Measurements from ENCODE around the gene TSKS.

The TSKS gene

DNA sequence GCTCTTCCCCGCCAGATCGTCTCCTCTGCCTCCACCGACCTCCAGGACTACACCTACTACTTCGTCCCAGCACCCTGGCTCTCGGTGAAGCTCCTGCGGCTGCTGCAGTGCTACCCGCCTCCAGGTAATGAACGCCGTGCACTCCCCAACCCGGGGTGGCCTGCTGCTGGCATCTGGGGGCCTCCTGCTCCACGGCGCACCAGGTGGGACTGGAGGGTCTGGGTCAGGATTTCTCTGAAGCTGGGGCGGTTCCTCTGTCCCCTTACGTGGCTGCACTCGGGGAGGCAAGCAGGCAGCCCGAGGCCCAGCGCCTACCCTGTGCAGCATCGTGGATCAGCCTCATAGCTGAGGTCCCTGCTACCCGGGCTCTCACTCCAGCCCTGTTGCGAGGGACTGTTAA is 32.5 kb upstream of the TSKS start:
- H3K27ac ChIP-seq = no peak overlapping the region
- no peak for DNase-seq (ENCODE audit: low read depth, low spot score)

DNA sequence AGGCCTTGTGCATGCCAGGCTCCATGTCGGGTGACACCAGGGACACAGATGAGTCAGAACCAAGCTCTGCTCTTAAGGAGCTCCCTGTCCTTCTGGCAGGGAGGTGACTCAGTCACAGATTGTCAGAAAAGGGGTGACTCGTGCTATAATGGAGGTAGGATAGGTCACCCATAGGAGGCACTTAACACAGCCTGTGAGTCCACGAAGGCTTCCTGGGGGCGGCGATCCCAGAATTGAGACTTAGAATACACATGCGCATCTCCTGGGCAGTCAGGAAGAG is 30.4 kb upstream of the TSKS start:
- no peak for DNase-seq (ENCODE audit: low read depth, low spot score)
- no peak overlapping the region for H3K27ac ChIP-seq

DNA sequence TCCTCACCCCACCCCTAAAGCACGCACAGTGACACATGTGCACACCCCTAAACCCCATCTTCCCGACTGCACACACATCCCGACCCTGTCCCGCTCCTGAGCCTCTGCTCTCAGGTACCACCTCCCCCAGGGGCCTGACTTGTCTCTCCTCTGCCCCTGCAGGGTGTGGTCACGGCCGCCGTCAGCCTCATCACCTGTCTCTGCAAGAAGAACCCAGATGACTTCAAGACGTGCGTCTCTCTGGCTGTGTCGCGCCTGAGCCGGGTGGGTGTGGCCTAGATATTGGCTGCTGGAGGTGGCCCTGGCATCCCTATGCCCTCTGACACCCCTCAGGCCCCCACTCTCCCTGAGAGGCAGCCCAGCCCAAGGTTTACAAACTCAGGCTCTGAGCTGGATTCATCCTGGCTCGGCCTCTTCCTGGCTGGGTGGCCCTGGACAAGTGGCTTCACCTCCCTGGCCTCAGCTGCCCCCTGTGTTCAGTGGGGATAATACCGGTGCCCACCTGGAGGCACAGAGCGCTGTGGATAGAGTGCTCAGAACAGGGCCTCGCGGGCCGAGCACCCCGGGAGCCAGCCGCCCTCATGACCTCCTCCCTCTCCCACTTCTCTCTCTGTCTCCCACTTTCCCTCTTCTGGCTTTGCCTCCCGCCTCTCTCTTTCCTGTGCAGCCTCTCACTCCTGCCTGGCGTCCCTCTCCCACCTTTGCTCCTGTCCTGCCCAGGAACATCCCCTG is 29.9 kb upstream of the TSKS start:
- no peak for DNase-seq (ENCODE audit: low read depth, low spot score)
- H3K27ac ChIP-seq = no peak overlapping the region

DNA sequence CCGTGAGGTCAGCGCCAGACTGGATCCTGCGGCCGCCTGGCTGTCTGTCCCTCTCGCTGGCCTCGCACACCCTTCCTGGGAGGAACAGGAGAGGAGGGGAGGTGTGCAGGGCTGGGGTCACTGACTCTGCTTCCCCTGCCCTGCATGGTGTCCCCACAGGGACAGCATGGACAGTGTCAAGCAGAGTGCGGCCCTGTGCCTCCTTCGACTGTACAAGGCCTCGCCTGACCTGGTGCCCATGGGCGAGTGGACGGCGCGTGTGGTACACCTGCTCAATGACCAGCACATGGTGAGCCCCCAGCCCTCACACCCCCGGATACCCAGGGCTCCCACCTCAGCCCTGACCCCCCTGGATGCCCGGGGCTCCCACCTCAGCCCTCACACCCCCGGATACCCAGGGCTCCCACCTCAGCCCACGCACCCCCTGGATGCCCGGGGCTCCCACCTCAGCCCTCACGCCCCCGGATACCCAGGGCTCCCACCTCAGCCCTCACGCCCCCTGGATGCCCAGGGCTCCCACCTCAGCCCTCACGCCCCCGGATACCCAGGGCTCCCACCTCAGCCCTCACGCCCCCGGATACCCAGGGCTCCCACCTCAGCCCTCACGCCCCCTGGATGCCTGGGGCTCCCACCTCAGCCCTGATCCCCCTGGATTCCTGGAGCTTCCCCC is 28.8 kb upstream of the TSKS start:
- no peak overlapping the region for H3K27ac ChIP-seq
- no peak for DNase-seq (ENCODE audit: low read depth, low spot score)

DNA sequence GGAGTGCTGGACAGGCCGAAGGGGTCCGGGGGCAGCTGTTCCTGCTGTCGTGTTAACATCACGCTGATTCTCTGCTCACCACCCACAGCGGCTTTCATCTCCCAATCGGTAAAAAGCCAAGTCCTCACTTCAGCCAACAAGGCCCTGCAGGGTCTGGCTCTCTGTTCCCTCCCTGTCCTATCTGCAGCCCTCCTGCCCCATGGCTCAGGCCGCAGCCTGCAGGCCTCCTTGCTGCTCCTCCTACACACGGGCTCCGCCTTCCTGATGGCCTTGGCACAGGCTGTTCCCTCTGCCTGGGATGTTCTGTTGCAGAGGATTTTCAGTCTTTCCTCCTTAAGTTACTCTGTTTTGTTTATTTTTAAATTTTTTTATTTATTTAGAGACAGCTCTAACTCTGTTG is 27.8 kb upstream of the TSKS start:
- DNase-seq (ENCODE audit: low read depth, low spot score) = no peak
- H3K27ac ChIP-seq = no peak overlapping the region

DNA sequence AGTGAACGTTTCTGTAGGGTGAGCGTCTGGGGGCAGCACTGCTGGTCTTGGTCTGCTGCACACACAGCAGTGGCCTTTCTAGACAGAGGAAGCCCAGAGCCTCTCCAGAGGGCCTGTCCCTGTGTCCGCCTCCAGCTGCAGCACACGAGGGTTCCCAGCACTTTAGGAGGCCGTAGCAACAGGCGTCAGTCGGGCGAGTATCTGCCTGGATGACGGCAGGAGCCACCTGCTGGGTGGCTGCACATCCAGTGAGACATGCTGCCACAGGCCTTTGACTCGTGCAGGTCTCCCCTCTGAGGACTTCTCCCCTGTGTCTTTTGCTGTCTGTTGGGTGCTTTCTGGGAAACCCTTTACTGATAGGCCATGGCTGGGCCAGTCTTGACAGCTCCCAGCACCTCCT is 25.8 kb upstream of the TSKS start:
- H3K27ac ChIP-seq = no peak overlapping the region
- DNase-seq (ENCODE audit: low read depth, low spot score) = no peak

DNA sequence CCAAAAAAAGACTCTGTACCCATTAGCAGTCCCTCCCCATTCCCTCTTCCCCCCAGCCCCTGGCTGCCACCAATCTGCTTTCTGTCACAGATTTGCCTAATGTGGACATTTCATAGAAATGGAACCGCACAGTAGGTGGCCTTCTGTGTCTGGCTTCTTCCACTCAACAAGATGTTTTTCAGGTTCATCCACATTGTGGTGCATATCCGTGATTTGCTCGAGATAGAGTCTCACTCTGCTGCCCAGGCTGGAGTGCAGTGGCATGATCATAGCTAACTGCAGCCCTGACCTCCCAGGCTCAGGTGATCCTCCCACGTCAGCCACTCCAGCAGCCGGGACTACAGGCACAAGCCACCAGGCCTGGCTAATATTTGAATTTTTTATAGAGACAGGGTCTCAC is 24.6 kb upstream of the TSKS start:
- no peak overlapping the region for H3K27ac ChIP-seq
- no peak for DNase-seq (ENCODE audit: low read depth, low spot score)

DNA sequence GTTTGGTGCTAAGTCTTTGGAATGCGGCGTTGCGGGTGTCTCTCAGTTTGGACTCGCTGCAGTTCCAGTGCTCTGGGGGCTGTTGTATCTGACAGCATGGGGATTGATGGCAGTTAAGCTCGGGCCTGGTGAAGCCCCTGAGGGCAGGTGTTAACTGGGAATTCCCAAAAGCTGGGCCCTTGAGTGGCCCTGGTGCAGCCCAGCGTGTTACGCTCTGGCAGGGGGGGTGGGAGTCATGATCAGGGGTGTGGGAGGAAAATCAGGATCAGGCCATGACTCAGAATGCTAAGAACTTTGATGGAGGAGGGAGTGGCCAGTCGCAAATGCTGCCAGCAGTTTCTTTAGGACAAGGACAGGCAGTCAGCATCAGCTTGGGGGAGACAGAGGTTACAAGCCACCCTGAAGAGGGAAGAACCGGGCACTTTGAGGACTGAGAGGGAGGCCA is 23.3 kb upstream of the TSKS start:
- no peak for DNase-seq (ENCODE audit: low read depth, low spot score)

DNA sequence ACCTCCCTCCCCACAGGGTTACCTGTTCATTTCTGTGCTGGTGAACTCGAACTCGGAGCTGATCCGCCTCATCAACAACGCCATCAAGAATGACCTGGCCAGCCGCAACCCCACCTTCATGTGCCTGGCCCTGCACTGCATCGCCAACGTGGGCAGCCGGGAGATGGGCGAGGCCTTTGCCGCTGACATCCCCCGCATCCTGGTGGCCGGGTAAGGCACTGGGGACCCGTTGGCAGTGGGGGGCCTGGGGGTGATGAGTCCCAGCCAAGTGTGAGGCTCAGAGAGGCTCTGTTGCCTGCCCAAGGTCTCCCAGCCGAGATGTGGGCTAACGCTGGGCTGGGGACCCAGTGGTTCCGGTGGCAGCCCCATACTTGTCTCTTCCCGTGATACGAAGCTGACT is 19.4 kb upstream of the TSKS start:
- no peak for DNase-seq (ENCODE audit: low read depth, low spot score)
- H3K27ac ChIP-seq = no peak overlapping the region

More for the DNA sequence above, 23.3 kb upstream of the TSKS start:
- peak overlapping the region; percentile 51 for H3K27ac ChIP-seq

DNA sequence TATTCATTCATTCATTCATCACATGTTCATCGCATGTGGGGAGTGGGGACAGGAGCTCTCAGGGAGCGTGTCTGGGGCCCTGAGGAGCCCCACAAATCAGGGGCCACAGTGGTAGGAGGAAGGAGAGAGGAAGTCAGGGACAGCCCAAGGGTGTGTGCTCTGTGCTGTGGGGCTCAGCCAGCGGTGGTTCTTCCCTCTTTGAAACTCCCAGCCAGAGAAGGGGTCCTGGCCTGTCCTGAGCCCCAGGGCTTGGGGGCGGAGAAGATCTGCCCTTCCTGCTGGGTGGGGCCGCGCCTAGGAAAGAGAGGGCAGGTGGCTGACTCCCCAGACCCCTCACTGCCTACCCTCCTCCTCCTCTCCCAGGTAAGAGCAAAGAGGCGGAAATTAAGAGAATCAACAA is 18.3 kb upstream of the TSKS start:
- no peak overlapping the region for H3K27ac ChIP-seq
- no peak for DNase-seq (ENCODE audit: low read depth, low spot score)

DNA sequence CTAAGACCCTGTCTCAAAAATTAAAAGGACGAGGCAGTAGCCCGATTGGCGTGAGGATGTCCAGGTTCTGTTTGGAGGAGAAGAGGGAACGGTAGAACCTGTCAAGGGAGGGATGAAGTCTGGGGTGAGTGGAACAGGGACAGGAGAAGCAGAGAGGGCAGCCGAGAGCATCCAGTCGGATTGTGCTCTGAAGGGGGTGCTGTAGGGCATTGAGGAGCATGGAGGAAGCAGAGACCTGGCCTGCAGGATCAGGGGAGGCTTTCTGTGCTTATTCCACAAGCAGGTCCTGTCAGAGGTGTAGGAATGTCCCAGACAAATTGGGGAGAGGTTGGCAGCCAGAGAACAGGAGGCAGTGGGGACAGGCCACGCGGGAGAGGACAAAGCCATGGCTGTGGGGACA is 17.8 kb upstream of the TSKS start:
- no peak overlapping the region for H3K27ac ChIP-seq

DNA sequence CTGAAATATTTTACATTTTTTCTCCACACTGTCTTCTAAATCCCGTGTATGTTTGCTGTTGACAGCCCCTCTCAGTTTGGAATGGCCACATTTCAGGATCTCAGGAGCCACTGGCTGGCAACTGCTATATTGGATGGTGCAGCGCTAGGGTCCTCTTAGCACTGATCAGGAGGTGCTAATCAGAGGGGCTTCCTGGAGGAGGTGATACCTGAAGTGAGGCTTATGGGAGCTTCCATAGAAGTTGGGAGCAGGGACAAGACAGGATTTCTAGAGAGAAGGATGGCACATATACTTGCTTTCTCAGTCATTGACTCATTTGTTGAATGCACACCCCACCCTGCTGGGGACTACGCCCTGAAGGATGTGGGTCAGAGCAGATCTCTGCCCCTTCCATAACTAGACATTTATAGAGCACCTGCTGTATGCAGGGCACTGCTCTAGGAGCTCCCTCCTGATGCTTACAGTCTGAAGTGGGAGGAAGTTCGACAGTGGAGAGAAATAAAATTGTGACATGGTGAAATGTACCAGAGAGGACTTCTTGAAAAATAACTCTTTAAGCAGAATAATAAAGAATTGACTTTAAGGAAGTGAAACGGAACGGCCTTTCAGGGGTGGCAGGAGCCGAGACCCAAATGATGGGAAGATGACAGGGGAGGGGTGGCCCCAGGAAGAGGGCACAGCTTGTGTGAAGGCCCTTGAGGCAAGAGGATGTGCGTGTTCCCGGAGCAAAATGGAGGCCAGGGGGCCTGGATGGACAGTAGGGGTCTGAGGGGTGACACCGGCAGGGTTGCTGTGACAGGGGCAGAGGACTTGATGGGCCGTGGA is 16.8 kb upstream of the TSKS start:
- DNase-seq (ENCODE audit: low read depth, low spot score) = no peak
- no peak overlapping the region for H3K27ac ChIP-seq

More for the DNA sequence above, 17.8 kb upstream of the TSKS start:
- DNase-seq (ENCODE audit: low read depth, low spot score) = no peak

DNA sequence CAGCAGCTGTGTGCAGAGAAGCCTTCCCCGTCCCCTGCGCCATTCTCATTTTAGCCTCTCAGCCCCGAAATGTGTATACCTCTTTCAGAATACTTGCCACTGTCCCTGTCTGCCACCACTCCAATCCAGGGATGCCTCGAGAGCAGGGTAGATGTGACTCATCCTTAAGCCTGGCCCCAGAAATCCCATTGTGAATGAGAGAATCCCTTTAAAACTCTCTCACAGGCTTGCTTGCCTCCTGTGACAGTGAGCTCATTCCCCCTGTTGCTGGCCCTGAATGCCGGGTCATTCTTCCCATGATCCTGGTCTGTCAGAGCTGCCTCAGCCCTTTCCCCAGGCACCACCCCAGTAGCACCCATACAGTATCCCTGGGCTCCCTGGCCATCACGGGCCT is 13.3 kb upstream of the TSKS start:
- peak overlapping the region; percentile 4 for H3K27ac ChIP-seq
- no peak for DNase-seq (ENCODE audit: low read depth, low spot score)

DNA sequence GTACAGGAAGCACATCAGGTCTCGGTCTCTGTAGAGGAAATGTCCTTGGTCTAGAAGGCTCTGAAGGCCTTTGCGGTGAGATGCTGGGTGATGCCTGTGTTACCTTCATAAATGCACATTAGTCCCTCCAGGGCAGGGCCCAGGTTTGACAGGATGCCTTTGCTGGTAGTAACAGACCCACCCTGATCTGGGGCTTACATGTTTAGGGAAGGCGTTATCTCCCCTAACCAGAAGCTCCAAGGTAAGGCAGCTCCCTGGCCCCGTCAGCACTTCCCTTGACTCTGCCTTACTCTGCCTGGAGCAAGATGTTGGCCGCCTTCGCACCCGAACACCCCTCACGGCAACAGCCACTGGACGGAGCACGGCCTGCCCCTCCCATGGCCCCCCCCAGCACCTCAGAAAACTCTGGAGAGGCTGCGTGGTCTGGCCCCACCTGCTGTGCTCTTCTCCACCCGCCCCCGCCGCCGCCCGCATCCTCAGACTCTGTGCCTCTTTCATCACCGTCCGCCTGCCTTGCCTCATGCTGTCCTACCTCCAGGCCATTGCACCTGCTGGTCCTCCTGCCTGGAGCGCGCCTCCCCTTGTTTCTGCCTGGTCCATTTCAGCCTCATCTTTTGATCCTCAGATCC is 12.8 kb upstream of the TSKS start:
- peak overlapping the region; percentile 13 for H3K27ac ChIP-seq
- DNase-seq (ENCODE audit: low read depth, low spot score) = no peak

DNA sequence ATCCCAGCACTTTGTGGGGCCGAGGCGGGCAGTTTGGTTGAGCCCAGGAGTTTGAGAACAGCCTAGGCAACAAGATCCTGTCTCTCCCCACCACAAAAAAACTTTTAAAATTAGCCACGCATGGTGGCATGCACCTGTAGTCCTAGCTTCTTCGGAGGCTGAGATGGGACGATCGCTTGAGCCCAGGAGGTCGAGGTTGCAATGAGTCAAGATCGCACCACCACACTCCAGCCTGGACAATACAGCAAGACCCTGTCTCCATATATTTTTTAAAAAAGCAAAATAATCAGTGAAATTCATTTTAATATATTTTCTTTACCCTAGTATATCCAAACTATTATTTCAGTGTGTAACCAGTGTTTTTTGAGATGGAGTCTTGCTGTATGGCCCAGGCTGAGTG is 11.9 kb upstream of the TSKS start:
- peak overlapping the region; percentile 13 for H3K27ac ChIP-seq
- DNase-seq (ENCODE audit: low read depth, low spot score) = no peak

DNA sequence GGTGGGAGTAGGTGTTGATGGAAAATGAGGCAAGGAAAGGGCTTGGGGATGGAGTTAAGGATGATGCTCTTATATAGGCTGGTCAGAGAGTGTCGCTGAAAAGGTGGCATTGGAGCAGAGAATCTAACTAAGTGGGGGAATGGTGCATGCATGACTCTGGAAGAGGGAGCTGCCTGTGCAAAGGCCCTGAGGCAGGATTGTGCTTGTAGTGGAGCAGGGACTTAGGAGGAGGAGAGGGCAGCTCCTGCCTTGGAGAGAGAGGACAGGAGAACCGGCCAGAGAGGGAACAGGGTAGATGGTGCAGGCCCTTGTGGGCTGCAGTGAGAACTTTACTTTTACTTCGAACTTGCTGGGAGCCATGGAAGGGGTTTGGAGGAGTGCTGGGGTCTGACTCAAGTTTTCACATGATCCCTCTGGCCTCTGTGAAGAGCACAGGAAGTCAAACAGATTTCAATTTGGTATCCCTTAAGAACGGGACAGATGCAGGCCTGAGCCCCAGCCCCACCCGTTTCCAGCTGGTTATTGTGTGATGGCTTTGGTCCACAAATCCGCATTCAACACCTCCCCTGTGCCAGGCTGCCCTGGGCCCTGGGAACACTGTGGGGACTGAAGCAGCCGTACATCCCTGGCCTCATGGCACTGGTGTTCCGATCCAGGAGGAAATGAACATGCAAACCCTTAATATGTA is 10.7 kb upstream of the TSKS start:
- no peak for DNase-seq (ENCODE audit: low read depth, low spot score)
- no peak overlapping the region for H3K27ac ChIP-seq

DNA sequence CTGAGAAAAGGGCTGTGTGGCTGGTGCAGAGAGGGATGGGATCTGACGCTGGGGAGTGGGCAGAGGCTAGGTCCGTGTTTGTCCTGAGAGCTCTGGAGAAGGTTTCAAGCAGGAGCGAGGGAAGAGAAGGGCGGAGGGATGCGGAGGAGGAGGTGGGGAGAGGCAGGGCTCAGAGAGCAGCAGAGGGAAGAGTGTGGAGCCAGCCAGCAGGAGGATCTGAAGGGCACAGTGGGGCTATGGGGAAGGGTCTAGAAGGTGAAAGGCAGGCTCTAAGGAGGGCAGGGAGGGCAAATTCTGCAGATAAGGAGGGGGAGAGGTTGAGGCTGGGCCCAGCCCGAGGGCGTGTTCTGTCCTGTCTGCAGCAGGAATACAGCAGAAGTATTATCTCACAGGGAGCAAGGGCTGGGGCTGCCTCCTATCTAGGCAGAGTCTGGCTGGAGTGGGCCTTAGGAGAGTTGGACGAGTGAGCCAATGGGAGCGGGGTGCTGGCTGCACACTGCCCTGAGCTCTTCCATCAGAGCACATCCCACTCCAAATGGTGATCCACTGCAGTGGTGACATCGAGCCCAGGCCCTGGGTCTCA is 9.8 kb upstream of the TSKS start:
- H3K27ac ChIP-seq = no peak overlapping the region

DNA sequence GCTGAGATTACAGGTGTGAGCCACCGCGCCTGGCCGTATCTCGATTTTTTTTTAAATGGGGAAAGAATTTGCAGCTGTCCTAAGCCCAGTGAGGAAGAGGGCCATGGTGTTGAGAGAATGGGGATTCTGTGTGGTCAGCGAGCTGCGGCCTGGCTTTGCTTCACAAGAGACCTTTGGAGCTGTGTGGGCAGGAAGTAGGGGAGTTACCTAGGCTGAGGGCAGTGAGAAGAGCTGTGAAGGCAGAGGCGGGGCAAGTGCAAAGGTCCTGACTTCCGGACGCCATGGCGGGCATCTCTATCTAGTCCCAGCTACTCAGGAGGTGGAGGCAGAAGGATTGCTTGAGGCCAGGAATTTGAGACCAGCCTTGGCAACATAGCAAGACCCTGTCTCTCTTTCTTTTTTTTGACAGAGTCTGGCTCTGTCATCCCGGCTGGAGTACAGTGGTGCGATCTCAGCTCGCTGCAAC is 8.6 kb upstream of the TSKS start:
- no peak overlapping the region for H3K27ac ChIP-seq
- no peak for DNase-seq (ENCODE audit: low read depth, low spot score)

More for the DNA sequence above, 9.8 kb upstream of the TSKS start:
- DNase-seq (ENCODE audit: low read depth, low spot score) = no peak

DNA sequence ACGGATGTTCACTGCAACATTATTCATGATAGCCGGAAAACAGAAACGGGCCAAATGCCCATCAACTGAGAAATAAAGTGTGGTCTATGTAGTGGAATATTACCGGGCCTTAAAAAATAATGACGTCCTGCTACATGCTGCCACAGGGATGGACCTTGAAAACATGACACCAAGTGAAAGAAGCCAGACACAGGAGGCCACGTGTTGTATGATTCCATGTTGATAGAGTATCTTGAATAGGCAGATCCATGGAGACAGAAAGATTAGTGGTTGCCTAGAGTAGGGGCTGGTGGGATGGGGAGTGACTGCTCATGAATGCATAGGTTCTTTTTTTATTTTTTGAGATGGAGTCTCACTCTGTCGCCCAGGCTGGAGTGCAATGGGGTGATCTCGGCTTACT is 7.4 kb upstream of the TSKS start:
- DNase-seq (ENCODE audit: low read depth, low spot score) = no peak
- H3K27ac ChIP-seq = no peak overlapping the region

Measured in epithelial cell of prostate (primary cell).